Activated T-helper 2 cell treated with anti-CD3 and anti-CD28 coated beads, Interferon-gamma antibody, Interleukin-2, Interleukin-4, amounts not matched to agents 10 μg/mL and 5 μg/mL and 100 μg/mL, durations not matched to agents 14 hours and 24 hours and 36 hours (primary cell): Measurements from ENCODE around the gene FGFBP2. TPM values are rescaled to one million over a fixed set of nuclear protein-coding genes. Genes with fewer than 3 reads are reported as not detected.

Experiments
- DNase-seq: peaks from one replicate; pipeline ENCODE4 v3.0.0; 2021; ENCODE audit warnings: low spot score
- H3K27ac Mint-ChIP-seq: one replicate; pipeline ENCODE4 v1.8.0; 2021; ENCODE audit warnings: mixed read lengths
- H3K27me3 Mint-ChIP-seq: one replicate; pipeline ENCODE4 v1.8.0; 2021; ENCODE audit warnings: low read depth, mixed read lengths
- H3K36me3 Mint-ChIP-seq: one replicate; pipeline ENCODE4 v1.8.0; 2021; ENCODE audit warnings: low read depth, mixed read lengths
- H3K4me1 Mint-ChIP-seq: one replicate; pipeline ENCODE4 v1.8.0; 2021; ENCODE audit warnings: low read depth, mixed read lengths
- H3K4me3 Mint-ChIP-seq: one replicate; pipeline ENCODE4 v1.8.0; 2021; ENCODE audit warnings: low read depth, mild to moderate bottlenecking, moderate library complexity, mixed read lengths
- H3K9me3 Mint-ChIP-seq: one replicate; pipeline ENCODE4 v1.8.0; 2021; ENCODE audit warnings: mixed read lengths
- intact Hi-C: fragments of 100-400 bp; cut with micrococcal nuclease; formaldehyde crosslinking; loops from one replicate; pipeline ENCODE4 v1.15.1; 2023
- total RNA-seq: library from RNA; stranded (reverse); gene quantifications from 2 replicates; pipeline ENCODE4 v1.2.3, GENCODE V29; 2022

FGFBP2 gene
- total RNA-seq, 1 donor from 2014 or later = 2.4 TPM

DNA sequence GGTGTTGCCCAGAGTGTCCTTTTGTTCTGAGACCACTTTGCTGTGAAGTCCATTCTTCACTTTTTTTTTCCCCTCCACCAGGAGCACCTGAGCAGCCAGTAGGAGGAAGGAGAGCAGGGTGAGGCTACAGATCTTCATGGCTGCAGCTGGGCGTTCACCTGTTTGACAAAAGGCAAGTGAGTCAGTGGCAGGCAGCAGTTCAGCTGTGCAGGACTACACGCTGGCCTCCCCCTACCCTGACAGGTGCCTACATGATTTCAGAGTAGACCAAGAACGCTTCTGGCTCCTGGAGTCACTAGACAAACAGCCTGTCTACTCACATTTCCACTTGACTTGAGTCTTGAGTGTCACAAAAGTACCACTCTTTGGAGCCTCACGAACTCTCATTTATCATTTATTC lies 26.5 kb downstream of the FGFBP2 start:
- intact Hi-C loops = no loop called here
- Mint-ChIP-seq H3K36me3 (no peaks in the 10 kb centered on the region), H3K27me3 (peaks cover 15% of the 10 kb centered on the region), H3K4me1 (no peaks in the 10 kb centered on the region), H3K9me3 (no peaks in the 10 kb centered on the region), H3K27ac (no peak overlapping the region), H3K4me3 (no peak overlapping the region)
- DNase-seq = no peak

DNA sequence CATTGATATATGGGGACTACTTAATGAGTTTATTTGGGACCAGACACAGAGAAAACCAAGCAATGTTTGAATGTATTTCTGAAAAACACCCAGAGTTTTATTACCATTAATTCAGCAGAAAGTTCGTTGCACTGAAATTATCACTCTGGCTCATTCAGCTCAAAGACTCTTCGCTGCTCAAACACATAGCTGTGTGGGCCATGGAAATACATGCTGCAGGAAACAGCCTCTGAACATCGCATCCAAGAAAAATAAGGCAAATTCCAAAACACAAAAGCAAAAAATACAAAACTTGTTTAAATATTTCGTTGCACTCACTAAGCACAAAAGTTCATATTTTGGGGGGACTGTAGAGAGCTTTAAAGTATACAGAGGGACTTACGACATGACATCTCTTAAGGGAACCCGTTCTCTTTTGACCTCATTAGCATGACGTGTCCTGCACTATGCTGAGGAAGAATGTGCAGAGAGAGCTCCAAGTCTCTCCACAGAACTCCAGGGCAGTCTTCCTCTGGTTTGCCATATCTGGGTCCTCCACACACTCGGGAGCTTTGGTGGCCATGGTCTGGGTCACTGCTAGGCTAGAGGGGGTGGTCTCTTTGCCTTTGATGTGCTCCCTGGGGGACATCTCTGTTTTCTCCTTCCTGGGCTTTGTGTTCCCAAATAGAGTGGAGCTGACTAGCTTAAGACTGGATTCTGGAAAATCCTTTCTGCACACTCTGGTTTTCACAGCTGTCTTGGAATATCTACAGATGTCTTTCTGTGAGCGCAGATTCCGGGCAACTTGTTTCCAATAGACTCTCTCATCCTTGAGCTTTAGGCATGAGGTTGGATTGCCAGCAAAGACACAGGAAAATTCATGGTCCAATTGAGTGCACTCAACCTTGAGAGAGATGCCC lies 27.2 kb downstream of the FGFBP2 start:
- Mint-ChIP-seq H3K27ac (no peak overlapping the region), H3K4me1 (peaks cover 2% of the 10 kb centered on the region), H3K36me3 (no peaks in the 10 kb centered on the region), H3K4me3 (no peak overlapping the region), H3K9me3 (no peaks in the 10 kb centered on the region), H3K27me3 (peaks cover 20% of the 10 kb centered on the region)
- intact Hi-C loops = no loop called here
- no peak for DNase-seq

DNA sequence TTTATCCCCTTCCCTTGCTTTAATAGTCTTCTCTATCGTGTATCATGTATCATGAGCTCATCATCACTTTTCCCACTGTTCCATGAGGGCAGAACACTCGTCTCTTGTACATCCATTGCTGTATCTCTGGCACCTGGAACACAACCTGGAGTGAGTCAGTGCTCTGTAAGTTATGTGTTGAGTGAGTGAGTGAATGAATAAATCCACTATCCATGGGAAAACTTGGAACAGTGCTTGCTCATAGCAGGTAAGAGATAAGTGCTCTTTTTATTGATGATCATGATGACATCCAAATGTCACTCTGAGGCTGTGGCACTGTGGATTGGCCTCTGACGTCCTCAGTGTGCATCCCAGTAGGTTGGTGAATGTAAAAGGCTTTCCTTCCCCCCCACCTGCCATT lies 28.7 kb downstream of the FGFBP2 start:
- Mint-ChIP-seq H3K4me1 (peaks cover 9% of the 10 kb centered on the region), H3K4me3 (no peak overlapping the region), H3K27me3 (peaks cover 16% of the 10 kb centered on the region), H3K9me3 (no peaks in the 10 kb centered on the region), H3K27ac (no peak overlapping the region), H3K36me3 (no peaks in the 10 kb centered on the region)
- intact Hi-C loops = no loop called here
- no peak for DNase-seq

DNA sequence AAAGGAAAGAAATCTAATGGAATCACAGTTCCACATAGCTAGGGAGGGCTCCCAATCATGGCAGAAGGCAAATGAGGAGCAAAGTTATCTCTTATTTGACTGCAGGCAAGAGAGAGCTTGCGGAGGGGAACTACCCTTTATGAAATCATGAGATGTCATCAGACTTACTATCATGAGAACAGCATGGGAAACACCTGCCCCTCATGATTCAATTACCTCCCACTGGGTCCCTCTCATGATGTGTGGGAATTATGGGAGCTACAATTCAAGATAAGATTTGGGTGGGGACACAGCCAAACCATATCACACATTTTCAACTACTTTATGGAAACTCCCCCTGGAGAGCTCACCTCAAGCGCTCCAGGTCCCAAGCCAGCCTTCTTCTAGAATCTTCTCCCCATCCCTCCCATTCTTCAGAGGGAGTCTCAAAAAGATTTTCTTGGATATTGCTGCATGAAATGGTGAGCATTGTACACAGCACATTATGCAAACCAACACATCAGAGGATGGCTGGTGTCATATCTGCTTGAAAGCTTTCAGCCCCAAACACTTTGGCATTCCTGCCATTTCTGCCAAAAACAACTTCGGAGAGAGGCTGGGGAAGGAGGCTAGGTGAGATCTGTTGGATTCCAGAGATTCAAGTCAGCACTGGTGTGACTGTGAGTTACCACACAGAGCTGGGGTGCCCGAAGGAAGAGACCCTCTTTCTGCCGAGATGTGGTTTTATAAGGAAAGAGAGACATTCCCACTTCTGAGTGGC lies 31.3 kb downstream of the FGFBP2 start:
- H3K27me3 Mint-ChIP-seq = peaks cover 11% of the 10 kb centered on the region
- H3K4me1 Mint-ChIP-seq = peaks cover 10% of the 10 kb centered on the region
- no peaks in the 10 kb centered on the region for H3K36me3 Mint-ChIP-seq
- no peak overlapping the region for H3K4me3 Mint-ChIP-seq
- intact Hi-C loops = no loop called here
- no peak for DNase-seq
- no peak overlapping the region for H3K27ac Mint-ChIP-seq
- H3K9me3 Mint-ChIP-seq = no peaks in the 10 kb centered on the region

DNA sequence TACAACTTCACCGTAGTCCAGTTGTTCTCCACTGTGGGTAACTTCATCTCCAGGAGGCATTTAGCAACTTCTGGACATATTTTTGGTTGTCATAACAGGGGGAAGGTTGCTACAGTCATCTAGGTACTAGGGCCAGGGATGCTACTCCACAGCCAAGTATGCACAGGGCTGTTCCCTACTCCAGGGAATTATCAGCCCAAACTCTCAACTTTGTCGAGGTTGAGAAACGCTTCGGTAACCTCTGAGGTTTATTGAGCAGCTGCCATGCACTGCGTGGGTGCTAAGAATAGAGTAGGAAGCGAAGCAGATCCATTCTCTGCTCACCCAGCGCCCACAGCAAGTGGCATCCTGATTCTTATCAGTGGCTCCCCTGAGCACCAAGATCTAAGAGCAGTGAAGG lies 32.7 kb downstream of the FGFBP2 start:
- Mint-ChIP-seq H3K27ac (no peak overlapping the region), H3K4me3 (no peak overlapping the region), H3K27me3 (peaks cover 11% of the 10 kb centered on the region), H3K9me3 (no peaks in the 10 kb centered on the region), H3K4me1 (peaks cover 10% of the 10 kb centered on the region), H3K36me3 (no peaks in the 10 kb centered on the region)
- no peak for DNase-seq
- intact Hi-C loops = no loop called here

DNA sequence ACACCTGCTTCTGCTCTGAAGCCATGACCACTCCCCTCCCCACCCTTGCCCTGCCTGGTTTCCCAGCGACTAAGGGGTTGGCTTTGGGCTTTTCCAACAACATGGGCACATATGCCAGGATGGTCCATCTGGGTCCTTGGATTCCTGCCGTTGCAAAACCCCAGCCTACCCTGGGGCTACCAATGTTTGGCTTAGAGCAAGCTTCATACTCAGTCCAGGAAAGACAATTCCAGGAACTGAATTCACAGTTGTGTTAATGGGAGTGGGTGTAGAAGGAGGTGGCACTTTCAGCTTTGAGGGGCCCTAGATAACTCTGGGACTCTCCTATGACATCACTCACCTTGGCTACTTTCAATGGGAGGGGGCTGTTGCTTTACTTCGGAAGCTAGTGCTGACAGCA lies 33.4 kb downstream of the FGFBP2 start:
- DNase-seq = no peak
- intact Hi-C loops = no loop called here
- peaks cover 8% of the 10 kb centered on the region for H3K27me3 Mint-ChIP-seq
- H3K9me3 Mint-ChIP-seq = no peaks in the 10 kb centered on the region
- H3K4me3 Mint-ChIP-seq = no peak overlapping the region
- H3K4me1 Mint-ChIP-seq = peaks cover 10% of the 10 kb centered on the region
- no peak overlapping the region for H3K27ac Mint-ChIP-seq
- H3K36me3 Mint-ChIP-seq = no peaks in the 10 kb centered on the region

DNA sequence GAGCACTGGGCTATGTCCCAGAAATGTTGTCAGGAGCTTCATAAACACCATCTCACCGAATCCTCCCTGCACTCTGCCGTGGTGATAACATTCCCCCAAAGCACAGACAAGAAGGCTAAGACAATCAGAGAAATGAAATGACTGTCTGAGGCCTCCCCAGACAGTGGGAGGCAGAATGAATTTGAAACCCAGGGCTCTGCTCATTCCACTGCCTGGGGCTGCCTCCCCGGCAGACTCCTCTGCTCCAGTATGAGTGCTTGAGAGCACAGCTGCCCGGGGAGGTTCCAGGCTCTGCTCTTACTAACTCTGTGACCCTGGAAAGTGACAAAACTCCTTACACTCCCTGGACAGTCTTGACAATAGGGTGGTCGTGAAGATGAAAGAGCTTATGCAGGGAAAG lies 34.1 kb downstream of the FGFBP2 start:
- no peak overlapping the region for H3K4me3 Mint-ChIP-seq
- H3K27ac Mint-ChIP-seq = peak overlapping the region; percentile 49
- DNase-seq = no peak
- H3K36me3 Mint-ChIP-seq = no peaks in the 10 kb centered on the region
- peaks cover 10% of the 10 kb centered on the region for H3K27me3 Mint-ChIP-seq
- H3K9me3 Mint-ChIP-seq = no peaks in the 10 kb centered on the region
- intact Hi-C loops = no loop called here
- peaks cover 10% of the 10 kb centered on the region for H3K4me1 Mint-ChIP-seq

DNA sequence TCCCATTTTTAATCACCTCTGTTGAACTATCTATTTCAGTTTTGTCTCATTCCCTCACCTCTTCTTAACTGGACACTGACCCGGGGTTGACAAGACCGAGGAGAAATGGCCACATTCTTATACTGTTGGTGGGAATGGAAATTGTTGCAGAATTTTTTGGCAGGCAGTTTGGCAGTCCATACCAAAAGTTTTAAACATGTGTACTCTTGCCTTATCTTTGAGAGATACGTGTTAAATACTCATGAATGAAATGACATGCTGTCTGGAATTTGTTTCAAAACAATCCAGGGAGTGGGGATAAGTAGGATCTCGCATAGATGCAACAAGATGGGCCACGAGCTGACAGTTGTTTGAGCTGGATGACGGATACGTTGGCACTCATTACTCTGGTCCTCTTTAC lies 36.5 kb downstream of the FGFBP2 start:
- Mint-ChIP-seq H3K27me3 (peaks cover 18% of the 10 kb centered on the region), H3K27ac (no peak overlapping the region), H3K4me1 (peaks cover 10% of the 10 kb centered on the region), H3K9me3 (no peaks in the 10 kb centered on the region), H3K36me3 (no peaks in the 10 kb centered on the region), H3K4me3 (no peak overlapping the region)
- DNase-seq = no peak
- intact Hi-C loops = no loop called here

DNA sequence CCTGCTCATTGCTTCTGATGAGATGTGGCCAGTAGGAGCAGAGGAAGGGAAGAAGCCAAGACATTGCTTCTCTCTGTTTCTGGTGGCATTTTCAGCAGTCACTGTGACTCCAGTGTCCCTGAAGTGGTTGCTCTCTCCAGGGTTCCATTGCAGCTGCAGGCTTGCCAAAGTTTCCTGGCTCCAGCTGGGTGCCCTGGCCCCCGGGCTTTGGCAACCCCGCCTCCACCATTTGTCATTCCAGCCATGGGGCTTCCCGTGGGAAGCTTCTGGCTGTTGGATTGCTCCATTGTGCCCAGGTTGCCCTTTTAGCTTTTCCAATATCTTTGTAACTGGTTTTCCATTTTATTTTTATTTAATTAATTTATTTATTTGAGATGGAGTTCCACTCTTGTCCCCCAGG lies 37.1 kb downstream of the FGFBP2 start:
- intact Hi-C loops = no loop called here
- no peak overlapping the region for H3K27ac Mint-ChIP-seq
- H3K27me3 Mint-ChIP-seq = peaks cover 15% of the 10 kb centered on the region

DNA sequence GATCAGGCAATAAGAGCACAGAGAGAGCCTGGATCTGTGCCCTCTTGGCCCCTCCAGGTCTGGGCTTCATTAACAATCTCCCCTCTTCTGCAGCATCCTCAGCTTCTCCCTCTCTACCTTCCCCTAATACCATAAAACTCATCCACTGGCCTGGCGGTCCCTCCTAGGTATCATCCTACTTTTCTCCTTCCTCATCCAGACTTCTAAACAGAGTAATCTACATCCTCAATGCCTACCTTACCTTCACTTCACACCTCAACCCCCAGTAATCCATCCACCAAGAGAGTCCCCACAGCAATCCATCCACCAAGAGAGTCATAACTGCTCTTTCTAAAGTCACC lies 41.4 kb downstream of the FGFBP2 start:
- intact Hi-C loops = no loop called here
- H3K36me3 Mint-ChIP-seq = no peaks in the 10 kb centered on the region
- peaks cover 15% of the 10 kb centered on the region for H3K27me3 Mint-ChIP-seq

More for the DNA sequence above, 37.1 kb downstream of the FGFBP2 start:
- Mint-ChIP-seq H3K4me3 (no peak overlapping the region), H3K36me3 (no peaks in the 10 kb centered on the region), H3K9me3 (no peaks in the 10 kb centered on the region), H3K4me1 (peaks cover 8% of the 10 kb centered on the region)
- DNase-seq = no peak

DNA sequence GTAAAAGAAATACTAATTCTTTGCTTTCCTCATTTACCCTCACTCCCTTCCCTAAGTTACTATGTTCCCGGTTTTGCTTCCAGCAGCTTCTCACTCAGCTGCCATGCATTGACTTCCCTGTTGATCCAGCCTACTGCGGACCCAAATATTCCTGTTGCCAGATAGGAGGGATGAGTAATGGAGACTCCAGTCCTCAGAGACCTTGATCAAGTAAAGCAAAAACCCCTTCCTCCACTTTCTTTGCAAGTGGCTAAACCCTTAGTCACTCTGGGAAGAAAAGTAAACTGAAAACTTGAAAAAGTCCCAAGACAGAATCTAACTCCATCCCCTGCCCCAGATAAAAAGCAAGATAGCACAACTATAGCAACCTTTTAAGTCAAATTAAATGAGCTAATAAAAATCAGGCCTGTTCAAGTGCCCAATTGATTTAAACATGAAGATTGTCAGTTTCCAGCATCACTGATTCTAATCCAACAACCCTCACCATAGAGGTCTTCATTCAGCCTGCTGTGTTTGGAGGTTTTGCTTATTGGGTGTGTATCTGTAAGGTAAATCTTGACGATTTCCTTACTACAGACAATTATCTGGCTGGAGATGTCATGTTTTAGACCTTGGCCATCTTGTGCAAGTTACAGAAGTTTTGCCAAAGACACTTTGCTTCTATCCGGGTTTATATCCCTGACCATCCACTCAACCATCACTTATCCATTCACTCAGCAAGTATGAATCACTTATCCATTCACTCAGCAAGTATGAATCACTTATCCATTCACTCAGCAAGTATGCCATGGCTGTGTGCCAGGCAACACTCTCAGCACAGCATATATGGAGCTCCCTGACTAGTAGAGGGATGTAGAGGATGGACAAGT lies 42.0 kb downstream of the FGFBP2 start:
- Mint-ChIP-seq H3K9me3 (no peaks in the 10 kb centered on the region), H3K4me1 (no peaks in the 10 kb centered on the region), H3K4me3 (no peak overlapping the region), H3K27me3 (peaks cover 15% of the 10 kb centered on the region), H3K27ac (no peak overlapping the region), H3K36me3 (no peaks in the 10 kb centered on the region)
- intact Hi-C loops = no loop called here
- no peak for DNase-seq

More for the DNA sequence above, 41.4 kb downstream of the FGFBP2 start:
- Mint-ChIP-seq H3K4me3 (no peak overlapping the region), H3K4me1 (no peaks in the 10 kb centered on the region), H3K27ac (no peak overlapping the region), H3K9me3 (no peaks in the 10 kb centered on the region)
- no peak for DNase-seq

DNA sequence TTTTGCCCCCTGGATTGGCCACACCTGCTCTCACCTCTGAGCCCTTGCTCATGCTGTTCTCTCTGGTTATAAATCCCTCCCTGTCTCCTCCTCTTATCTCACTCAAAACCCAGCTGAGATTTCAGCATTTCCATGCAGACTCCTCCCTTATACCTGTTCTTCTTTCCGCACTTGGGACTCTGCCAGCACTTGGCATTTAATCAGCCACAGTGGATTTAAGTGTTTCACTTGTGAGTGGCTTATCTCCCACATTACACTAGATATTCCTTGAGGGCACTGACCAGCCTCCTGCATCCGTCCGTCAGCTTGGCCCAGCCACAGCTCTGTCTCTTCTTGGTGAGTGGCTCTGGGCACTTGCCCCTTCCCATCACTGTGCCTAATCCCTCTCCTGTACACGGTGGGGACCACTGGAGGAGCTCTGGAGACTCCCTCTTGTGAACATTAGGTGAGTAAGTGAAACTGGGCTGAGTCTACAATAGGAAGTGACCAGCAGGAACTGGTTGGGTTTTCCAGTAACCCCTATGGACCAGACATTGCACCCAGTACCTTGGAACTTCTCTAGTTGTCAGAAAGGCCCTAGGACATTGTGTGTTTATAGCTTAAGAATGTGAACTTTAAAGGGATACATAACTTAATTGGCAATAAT lies 44.4 kb downstream of the FGFBP2 start:
- peaks cover 9% of the 10 kb centered on the region for H3K27me3 Mint-ChIP-seq
- H3K27ac Mint-ChIP-seq = no peak overlapping the region
- DNase-seq = no peak

More for the DNA sequence above, 44.4 kb downstream of the FGFBP2 start:
- no peaks in the 10 kb centered on the region for H3K4me1 Mint-ChIP-seq
- no peaks in the 10 kb centered on the region for H3K36me3 Mint-ChIP-seq
- intact Hi-C loops = no loop called here
- H3K4me3 Mint-ChIP-seq = no peak overlapping the region
- H3K9me3 Mint-ChIP-seq = no peaks in the 10 kb centered on the region
